Liver (tissue), 9 donors: ENCODE measurements around the gene ITGA6. TPM values are rescaled to one million over a fixed set of nuclear protein-coding genes. Genes with fewer than 3 reads are reported as not detected.

ENCODE experiments used
- DNase-seq: peaks from one replicate; pipeline ENCODE4 v3.0.0-alpha.2; 2017; ENCODE audit warnings: low spot score
- H3K27ac ChIP-seq, 2 donors: one replicate each; pipeline ENCODE4 v1.7.0; 2013; ENCODE audit warnings: inconsistent platforms in 2 of 2, low read length in 2 of 2, control low read depth in 1 of 2, low read depth in 1 of 2, mild to moderate bottlenecking in 1 of 2
- H3K27me3 ChIP-seq, 4 donors: one replicate each; pipeline versions ENCODE4 v1.6.1 to v1.7.0; 2013; ENCODE audit warnings: low read length in 3 of 4, inconsistent platforms in 1 of 4, mild to moderate bottlenecking in 1 of 4, moderate library complexity in 1 of 4; ENCODE audit not compliant: control insufficient read depth in 4 of 4, insufficient read depth in 4 of 4
- H3K36me3 ChIP-seq, 4 donors: one replicate each; pipeline versions ENCODE4 v1.6.1 to v1.7.0; 2013; ENCODE audit warnings: low read length in 3 of 4, mild to moderate bottlenecking in 3 of 4, low read depth in 1 of 4, moderate library complexity in 1 of 4; ENCODE audit not compliant: control insufficient read depth in 4 of 4, insufficient read depth in 3 of 4
- H3K4me1 ChIP-seq, 4 donors: one replicate each; pipeline versions ENCODE4 v1.6.1 to v1.7.0; 2013; ENCODE audit warnings: low read length in 3 of 4, mild to moderate bottlenecking in 3 of 4, moderate library complexity in 1 of 4; ENCODE audit not compliant: control insufficient read depth in 4 of 4, insufficient read depth in 4 of 4
- H3K4me3 ChIP-seq, 3 donors: one replicate each; pipeline versions ENCODE4 v1.6.1 to v1.7.0; 2013; ENCODE audit warnings: low read length in 3 of 3, control low read depth in 1 of 3, low read depth in 1 of 3, mild to moderate bottlenecking in 1 of 3
- H3K9ac ChIP-seq, 2 donors: one replicate each; pipeline ENCODE4 v1.7.0; 2013; ENCODE audit warnings: low read length in 2 of 2, mild to moderate bottlenecking in 2 of 2, moderate library complexity in 2 of 2, control low read depth in 1 of 2, low read depth in 1 of 2
- H3K9me3 ChIP-seq, 4 donors: one replicate each; pipeline versions ENCODE4 v1.6.1 to v1.7.0; 2013; ENCODE audit warnings: low read length in 3 of 4; ENCODE audit not compliant: control insufficient read depth in 4 of 4
- ATF3 ChIP-seq: IDR thresholded peaks from 2 replicates; pipeline ENCODE4 v1.6.1; 2016; ENCODE audit warnings: antibody characterized with exemption
- CTCF ChIP-seq: fragments of 150-350 bp; IDR thresholded peaks from 2 replicates; pipeline ENCODE4 v1.5.1; 2017; ENCODE audit warnings: improper control_type of control experiment, low read depth, low read length; ENCODE audit not compliant: missing input control
- EGR1 ChIP-seq, 2 donors: IDR thresholded peaks; 2 replicates each; pipeline ENCODE4 v1.6.1; 2016 to 2018; ENCODE audit warnings: antibody characterized with exemption in 2 of 2, low read depth in 2 of 2
- FOXA2 ChIP-seq: IDR thresholded peaks from 2 replicates; pipeline ENCODE4 v1.6.1; 2016; ENCODE audit warnings: antibody characterized with exemption
- GABPA ChIP-seq, 2 donors: IDR thresholded peaks in 1 of 2; conservative IDR thresholded peaks in 1 of 2; 2 replicates each; pipeline ENCODE4 v1.6.1; 2016; ENCODE audit warnings: antibody characterized with exemption in 2 of 2, mild to moderate bottlenecking in 1 of 2, moderate library complexity in 1 of 2
- HNF4A ChIP-seq, 2 donors: conservative IDR thresholded peaks; 2 replicates each; pipeline ENCODE4 v1.6.1; 2016; ENCODE audit warnings: antibody characterized with exemption in 2 of 2, mild to moderate bottlenecking in 2 of 2
- HNF4G ChIP-seq: IDR thresholded peaks from 2 replicates; pipeline ENCODE4 v1.6.1; 2016; ENCODE audit warnings: antibody characterized with exemption
- JUND ChIP-seq, 2 donors: IDR thresholded peaks; 2 replicates each; pipeline ENCODE4 v1.6.1; 2016; ENCODE audit warnings: antibody characterized with exemption in 2 of 2
- RAD21 ChIP-seq, 2 donors: IDR thresholded peaks; 2 replicates each; pipeline ENCODE4 v1.6.1; 2016; ENCODE audit warnings: antibody characterized with exemption in 2 of 2, mild to moderate bottlenecking in 2 of 2
- REST ChIP-seq: IDR thresholded peaks from 2 replicates; pipeline ENCODE4 v1.6.1; 2016; ENCODE audit warnings: antibody characterized with exemption, mild to moderate bottlenecking
- RXRA ChIP-seq, 2 donors: IDR thresholded peaks; 2 replicates each; pipeline ENCODE4 v1.6.1; 2017 to 2018; ENCODE audit warnings: antibody characterized with exemption in 2 of 2, mild to moderate bottlenecking in 1 of 2
- SP1 ChIP-seq: IDR thresholded peaks from 2 replicates; pipeline ENCODE4 v1.6.1; 2018; ENCODE audit warnings: antibody characterized with exemption, mild to moderate bottlenecking
- TAF1 ChIP-seq: conservative IDR thresholded peaks from 2 replicates; pipeline ENCODE4 v1.6.1; 2016; ENCODE audit warnings: antibody characterized with exemption, mild to moderate bottlenecking
- YY1 ChIP-seq: IDR thresholded peaks from 2 replicates; pipeline ENCODE4 v1.6.1; 2016; ENCODE audit warnings: antibody characterized with exemption, mild to moderate bottlenecking
- ZBTB33 ChIP-seq: IDR thresholded peaks from 2 replicates; pipeline ENCODE4 v1.6.1; 2016; ENCODE audit warnings: antibody characterized with exemption
- WGBS: extraction: QIAGEN DNeasy Blood & Tissue Kit; methylation state at CpG from one replicate; pipeline ENCODE4 v1.1.7; 2013; 5-methylcytosine and 5-hydroxymethylcytosine counted together
- polyA plus RNA-seq, 2 donors: library from polyadenylated mRNA; stranded (reverse) in 1 of 2; unstranded in 1 of 2; fragments of 200-250 nt in 1 of 2; fragments of >200 nt in 1 of 2; fragmentation: Nextera tagmentation in 1 of 2; extraction: Ambion mirVana in 1 of 2; gene quantifications; one replicate each; pipeline versions ENCODE4 v1.2.1 to v1.2.3, GENCODE V29; 2013 to 2015
- total RNA-seq, 2 donors: library from RNA; depleted of rRNA; stranded (reverse); fragments of >200 nt; gene quantifications; one replicate each; pipeline ENCODE4 v1.2.3, GENCODE V29; 2014
- TF ChIP-seq, protein P1 (sequence below): IDR thresholded peaks from 2 replicates; pipeline ENCODE4 v1.6.1; 2016; ENCODE audit warnings: antibody characterized with exemption
- donor health status: healthy.
- donor health status: healthy.
- donor health status: healthy.
- donor health status: healthy.
- donor health status: healthy.

Gene ITGA6
- total and polyA plus RNA-seq, 4 donors: 5.8 to 21.6 (median 11.4) TPM

DNA sequence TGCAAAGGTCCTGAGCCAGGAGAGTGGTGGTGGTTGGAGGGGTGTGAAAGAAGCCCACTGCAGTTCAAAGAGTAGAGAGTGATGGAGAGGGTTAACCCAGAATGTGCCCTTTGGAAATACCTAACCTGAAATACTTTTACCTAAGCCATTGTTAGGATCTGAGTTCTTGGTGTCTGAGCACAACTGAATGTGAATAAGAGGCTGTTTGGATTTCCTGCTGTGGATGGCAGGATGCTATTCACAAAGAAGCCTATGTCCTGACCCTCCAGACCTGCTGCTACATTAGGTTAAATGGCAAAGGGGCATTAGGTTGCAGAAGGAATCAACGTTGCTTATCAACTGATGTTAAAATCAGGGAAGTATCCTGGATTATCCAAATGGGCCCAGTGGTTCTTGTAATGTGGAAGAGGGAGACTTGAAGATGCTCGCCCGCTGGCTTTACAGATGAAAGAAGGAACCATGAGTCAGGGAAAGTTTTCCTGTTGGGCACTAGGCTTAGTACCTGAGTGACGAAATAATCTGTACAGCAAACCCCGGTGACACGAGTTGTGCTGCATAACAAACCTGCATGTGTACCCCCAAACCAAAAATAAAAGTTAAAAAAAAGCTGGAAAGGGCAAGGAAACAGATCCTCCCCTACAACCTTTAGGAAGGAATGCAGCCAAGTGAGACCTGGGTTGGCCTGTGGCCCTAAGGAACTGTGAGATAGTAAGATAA is 27.2 kb downstream of the ITGA6 start:
- no peak for DNase-seq
- TF ChIP-seq GABPA (IDR thresholded peaks at IDR 0.05 in 1 of 2, conservative IDR thresholded peaks at IDR 0.05 in 1 of 2) (no peak), YY1 (no peak), ATF3 (no peak), EGR1 (IDR thresholded peaks at IDR 0.05; ENCODE audit: low read depth in 2 of 2) (no peak)
- Histone ChIP-seq H3K9ac (no peak overlapping the region), H3K4me1 (peaks cover 0 to 4% (median 0%) of the 10 kb centered on the region in 4 donors), H3K36me3 (no peaks in the 10 kb centered on the region), H3K27ac (no peak overlapping the region), H3K4me3 (no peak overlapping the region), H3K27me3 (no peaks in the 10 kb centered on the region), H3K9me3 (no peaks in the 10 kb centered on the region)
- WGBS: 83% methylated on average over 6 of the region's 6 CpGs

- Histone ChIP-seq H3K4me3 (no peak overlapping the region), H3K27me3 (no peaks in the 10 kb centered on the region), H3K9ac (no peak overlapping the region), H3K27ac (no peak overlapping the region), H3K4me1 (peaks cover 0 to 4% (median 0%) of the 10 kb centered on the region in 4 donors), H3K9me3 (no peaks in the 10 kb centered on the region), H3K36me3 (no peaks in the 10 kb centered on the region)
- DNase-seq: no peak
- TF ChIP-seq HNF4A (conservative IDR thresholded peaks at IDR 0.05): no peak
- 72% methylated on average over 4 of the region's 4 CpGs for WGBS
Measured at GRCh38 chr2:172455121-172455515, 27.7 kb downstream of the ITGA6 start.

DNA sequence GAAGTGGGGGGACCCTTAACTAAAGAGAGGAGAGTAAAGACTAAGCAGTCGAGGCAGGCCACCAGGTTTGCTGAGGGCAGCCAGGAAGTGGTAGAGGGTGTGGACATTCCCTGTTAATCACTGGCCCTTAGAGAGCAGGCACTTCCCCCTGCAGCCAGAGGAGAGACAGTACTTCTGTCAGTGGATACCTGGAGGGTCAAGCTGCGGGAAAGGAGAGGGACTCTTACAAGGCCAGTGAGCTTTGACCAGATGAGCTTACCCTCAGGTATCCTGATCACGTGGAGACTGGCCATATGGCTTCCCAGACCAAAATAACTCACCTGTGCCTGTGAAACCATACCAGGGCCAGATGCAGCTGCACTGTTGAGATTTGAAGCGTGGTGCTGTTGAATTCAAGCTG is 28.6 kb downstream of the ITGA6 start:
- WGBS: 63% methylated on average over 4 of the region's 4 CpGs
- H3K4me3 ChIP-seq: no peak overlapping the region
- peaks cover 0 to 7% (median 0%) of the 10 kb centered on the region in 4 donors for H3K4me1 ChIP-seq
- TF ChIP-seq, protein P1, sequence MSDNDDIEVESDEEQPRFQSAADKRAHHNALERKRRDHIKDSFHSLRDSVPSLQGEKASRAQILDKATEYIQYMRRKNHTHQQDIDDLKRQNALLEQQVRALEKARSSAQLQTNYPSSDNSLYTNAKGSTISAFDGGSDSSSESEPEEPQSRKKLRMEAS: no peak
- TF ChIP-seq FOXA2 (no peak), EGR1 (IDR thresholded peaks at IDR 0.05; ENCODE audit: low read depth in 2 of 2) (no peak), HNF4A (conservative IDR thresholded peaks at IDR 0.05) (no peak), REST (no peak), RXRA (IDR thresholded peaks at IDR 0.05) (no peak), JUND (IDR thresholded peaks at IDR 0.05) (no peak), SP1 (no peak), YY1 (no peak), GABPA (IDR thresholded peaks at IDR 0.05 in 1 of 2, conservative IDR thresholded peaks at IDR 0.05 in 1 of 2) (no peak), CTCF (no peak), TAF1 (no peak), RAD21 (IDR thresholded peaks at IDR 0.05) (no peak), HNF4G (no peak), ZBTB33 (no peak)
- no peak for DNase-seq
- no peaks in the 10 kb centered on the region for H3K9me3 ChIP-seq
- H3K36me3 ChIP-seq: no peaks in the 10 kb centered on the region
- no peaks in the 10 kb centered on the region for H3K27me3 ChIP-seq
- H3K9ac ChIP-seq: no peak overlapping the region
- H3K27ac ChIP-seq: no peak overlapping the region
